GF-D8 (cell line): ENCODE measurements around the gene PACSIN3.

Experiments used
- DNase-seq: peaks from one replicate; lab custom pipeline; 2025; lab: John Stamatoyannopoulos, UW

PACSIN3 gene

GRCh38 chr11:47152953-47153950 lies 33.0 kb downstream of the PACSIN3 start:
- DNase-seq: no peak

DNA sequence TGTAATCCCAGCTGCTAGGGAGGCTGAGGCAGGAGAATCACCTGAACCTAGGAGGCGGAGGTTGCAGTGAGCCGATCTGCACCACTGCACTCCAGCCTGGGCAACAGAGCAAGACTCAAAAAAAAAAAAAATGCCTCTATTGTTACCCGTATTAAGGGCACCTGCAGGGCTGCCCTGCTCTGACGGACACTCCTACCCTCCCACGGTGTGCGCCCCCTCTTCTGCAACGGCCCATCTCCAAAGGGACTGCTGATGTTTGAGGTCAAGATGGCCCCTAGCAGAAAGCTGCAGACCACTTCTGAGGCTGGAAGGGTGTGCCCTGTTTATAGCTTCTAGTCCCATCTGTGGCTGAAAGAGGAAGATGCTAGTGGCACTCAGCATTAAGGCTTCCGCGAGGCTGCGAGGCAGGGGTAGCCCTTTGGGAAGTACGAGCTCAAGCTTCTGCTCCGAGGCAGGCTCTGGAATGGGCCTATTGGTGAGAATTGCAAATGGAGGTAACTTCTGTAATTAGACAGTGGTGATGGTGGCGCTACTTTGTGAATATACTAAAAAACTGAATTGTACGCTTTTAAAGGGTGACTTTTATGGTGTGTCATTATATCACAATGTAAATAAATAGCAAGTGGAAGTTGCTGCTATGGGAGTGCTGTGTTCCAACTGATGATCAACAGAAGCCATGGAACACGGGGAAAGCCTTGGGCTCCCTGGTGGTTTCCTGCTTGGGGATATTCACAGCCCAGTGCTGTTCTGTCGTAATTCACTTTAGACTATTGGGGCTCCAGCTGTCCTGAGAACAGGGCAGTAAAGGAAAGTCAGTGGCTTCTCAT lies 33.9 kb downstream of the PACSIN3 start:
- DNase-seq: no peak

GRCh38 chr11:47149782-47150181 lies 36.5 kb downstream of the PACSIN3 start:
- no peak for DNase-seq

- no peak for DNase-seq
Measured at GRCh38 chr11:47148903-47149531, 37.2 kb downstream of the PACSIN3 start.

DNA sequence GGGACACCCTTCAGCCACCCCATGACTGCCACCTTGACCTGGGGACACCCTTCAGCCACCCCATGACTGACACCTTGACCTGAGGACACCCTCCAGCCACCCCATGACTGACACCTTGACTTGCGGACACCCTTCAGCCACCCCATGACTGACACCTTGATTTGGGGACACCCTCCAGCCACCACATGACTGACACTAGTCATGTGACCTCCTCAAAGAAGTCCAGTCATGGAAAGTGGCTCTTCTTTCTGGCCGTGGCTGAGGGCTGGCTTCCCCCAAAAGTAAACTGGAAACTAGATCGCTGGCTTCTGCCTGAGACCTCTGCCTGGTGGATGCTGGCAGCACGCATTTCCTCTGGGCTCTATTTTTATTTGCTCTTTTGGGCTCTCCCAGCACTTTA lies 38.0 kb downstream of the PACSIN3 start:
- DNase-seq: no peak

DNA sequence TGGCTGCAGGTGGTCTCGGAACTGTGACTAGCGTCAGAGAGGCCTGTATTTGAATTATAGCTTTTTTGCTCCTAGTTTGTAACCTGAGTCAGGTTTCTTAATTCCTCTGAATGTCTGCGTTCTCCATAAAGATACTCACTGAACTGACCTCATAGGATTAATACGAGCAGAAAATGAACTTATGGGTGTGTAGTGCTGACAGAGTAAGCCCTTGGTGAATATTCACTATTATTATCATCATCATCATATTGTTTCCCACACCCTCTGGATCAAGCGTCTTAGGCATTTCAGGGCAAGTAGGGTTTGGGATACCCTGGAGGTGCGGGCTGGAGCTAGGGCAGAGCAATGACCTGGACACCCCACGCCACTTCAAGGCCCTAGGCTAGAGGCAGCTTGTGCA lies 38.6 kb downstream of the PACSIN3 start:
- no peak for DNase-seq

- no peak for DNase-seq
Measured at GRCh38 chr11:47147250-47147649, 39.0 kb downstream of the PACSIN3 start.

DNA sequence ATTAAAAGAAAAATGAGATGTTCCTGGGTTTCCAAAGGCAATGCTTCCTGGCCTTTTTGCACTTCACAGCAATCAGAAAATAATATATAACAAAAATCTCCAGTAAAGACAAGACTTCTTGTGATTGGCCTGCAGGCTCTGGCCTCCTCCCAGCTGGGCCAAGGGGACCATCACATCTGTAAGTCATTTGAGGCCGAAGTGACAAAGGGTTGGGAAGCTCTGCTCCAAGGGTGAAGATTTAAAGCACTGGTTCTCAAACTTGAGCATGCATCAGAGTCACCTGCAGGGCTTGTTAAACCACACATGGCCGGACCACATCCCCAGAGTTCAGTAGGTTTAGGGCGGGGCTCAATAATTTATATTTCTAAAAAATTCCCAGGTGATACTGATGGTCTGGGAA lies 41.7 kb downstream of the PACSIN3 start:
- DNase-seq: no peak

- DNase-seq: no peak
Measured at GRCh38 chr11:47143322-47143721, 42.9 kb downstream of the PACSIN3 start.

GRCh38 chr11:47139878-47140277 lies 46.4 kb downstream of the PACSIN3 start:
- DNase-seq: no peak

DNA sequence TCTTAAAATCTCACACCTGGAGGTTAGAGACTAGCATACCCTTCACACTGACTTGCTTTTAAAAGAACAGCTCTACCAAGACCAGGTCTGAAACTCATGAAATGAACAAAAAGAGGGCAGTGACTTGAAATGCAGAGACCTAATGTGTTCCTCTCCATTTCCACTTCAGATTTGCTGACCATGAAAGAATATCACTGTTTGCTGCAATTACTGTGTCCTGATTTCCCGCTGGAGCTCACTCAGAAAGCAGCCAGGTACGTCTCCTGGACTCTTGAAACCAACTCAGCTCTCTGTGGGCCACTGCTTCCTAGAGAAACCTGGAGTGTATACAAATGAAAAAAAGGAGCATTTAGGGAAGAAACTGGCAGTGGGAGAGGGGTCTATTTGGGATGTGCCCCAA lies 48.8 kb downstream of the PACSIN3 start:
- DNase-seq: no peak

GRCh38 chr11:47136921-47137320 lies 49.3 kb downstream of the PACSIN3 start:
- DNase-seq: no peak

DNA sequence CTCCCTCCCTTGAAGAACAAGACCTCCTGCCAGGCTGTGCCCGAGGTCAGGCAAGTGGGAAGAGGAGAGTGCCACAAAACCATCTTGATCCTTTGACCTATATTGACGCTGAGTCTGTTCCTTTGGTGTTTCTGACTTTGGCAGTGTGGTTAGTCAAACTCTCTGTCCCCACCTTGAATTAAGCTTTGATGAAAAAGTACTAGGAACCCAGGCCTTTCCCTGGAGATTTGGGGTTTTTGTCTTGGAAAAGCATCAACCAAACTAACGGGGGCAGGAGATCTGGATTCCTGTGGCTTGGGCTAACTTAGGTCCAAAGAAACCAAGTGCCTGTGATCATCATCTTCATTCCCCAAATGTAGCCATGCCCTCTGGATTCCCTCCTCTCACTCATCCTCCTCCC lies 49.9 kb downstream of the PACSIN3 start:
- no peak for DNase-seq

DNA sequence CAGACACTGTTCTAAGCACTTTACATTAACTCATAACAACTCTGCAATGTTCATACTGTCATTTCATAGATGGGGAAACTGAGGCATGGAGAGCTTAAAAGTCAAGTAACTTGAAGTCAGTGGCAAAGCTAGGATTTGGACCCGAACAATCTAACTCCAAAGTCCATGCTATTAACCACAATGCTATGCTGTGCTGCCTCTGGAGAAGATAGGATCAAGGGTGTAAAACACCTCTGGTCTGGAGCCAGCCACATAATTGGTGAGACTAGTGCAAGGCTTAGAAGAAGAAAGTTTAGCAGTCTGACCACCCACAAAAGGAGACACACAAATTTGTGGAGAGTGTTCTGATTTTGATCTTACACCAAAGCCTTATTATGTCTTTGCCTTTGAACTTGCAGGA lies 53.3 kb downstream of the PACSIN3 start:
- no peak for DNase-seq

DNA sequence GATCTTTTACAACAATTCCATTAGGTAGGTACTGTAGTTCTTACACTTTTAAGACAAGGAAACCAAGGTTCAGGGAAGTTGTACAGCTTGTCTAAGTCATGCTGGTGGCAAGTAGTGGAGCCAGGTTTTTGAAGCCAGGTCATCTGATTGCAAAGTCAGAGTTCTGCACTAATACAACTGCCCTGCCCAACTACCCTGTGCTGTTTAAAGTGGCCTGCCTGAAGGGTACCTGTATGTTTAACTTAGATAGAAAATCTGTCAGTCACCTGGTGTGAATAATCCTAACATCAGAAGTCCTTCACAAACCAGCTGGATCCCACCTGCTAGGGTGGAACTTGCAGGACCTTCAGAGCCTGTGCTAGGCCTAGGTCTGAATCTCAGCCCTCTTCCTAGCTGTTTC lies 53.7 kb downstream of the PACSIN3 start:
- DNase-seq: no peak

DNA sequence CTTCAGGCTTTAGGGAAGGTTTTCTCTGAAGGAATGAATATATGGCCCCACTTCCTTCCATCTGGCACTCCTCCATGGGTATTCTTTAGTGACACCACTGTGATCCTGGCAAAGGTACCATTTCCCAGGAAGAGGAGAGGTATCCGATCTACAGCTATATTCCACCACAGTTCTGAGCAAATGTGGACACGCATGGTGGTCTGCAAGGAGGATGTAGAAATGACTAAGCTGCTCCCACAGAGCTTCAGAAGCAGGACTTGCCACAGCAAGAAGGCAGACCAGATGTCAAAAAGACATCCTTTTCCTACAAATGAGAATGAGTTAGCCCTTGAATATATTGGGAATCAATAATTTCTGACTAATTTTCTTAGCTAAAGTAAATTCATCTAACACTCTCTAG lies 55.1 kb downstream of the PACSIN3 start:
- no peak for DNase-seq

GRCh38 chr11:47130543-47130942 lies 55.7 kb downstream of the PACSIN3 start:
- no peak for DNase-seq
